Heart left ventricle (tissue), 13 donors: ENCODE data around the gene ANK3.

Source experiments
- CTCF ChIP-seq, 12 donors: fragments of 200-600 bp; sonication (generic) in 4 of 12; IDR thresholded peaks; one replicate each; pipeline versions ENCODE4 v1.5.0 to v1.8.0; 2018 to 2022; ENCODE audit warnings: antibody characterized with exemption in 12 of 12, mild to moderate bottlenecking in 5 of 12
- POLR2A ChIP-seq, 2 donors: fragments of 450-650 bp; IDR thresholded peaks; one replicate each; pipeline ENCODE4 v1.6.1; 2017; ENCODE audit warnings: antibody characterized with exemption in 2 of 2, mild to moderate bottlenecking in 2 of 2, moderate library complexity in 2 of 2
- donor health status: ischemic (EF 13 %, LVEDD 7.1; RV severe dilation, severe dysfunction).
- donor health status: DM: no; HTN: yes; CAD: no.
- donor health status: DM: no; HTN: no; CAD: no.
- donor health status: ischemic (EF 25% LVEDD 6.9; RV normal size, moderate dysfunction).
- donor health status: ischemic (EF 25% LVEDD 5.7; RV mildly dilated, moderate dysfunction).
- donor health status: ischemic (EF 35%, LVEDD 5.7; RV mildly dilated, moderate dysfunction).
- donor health status: nonischemic (EF 11% LVEDD 7.7; RV severe dilation, severe dysfunction).
- donor health status: DM: yes; HTN: yes; CAD: no.
- donor health status: PGD.
- donor health status: ischemic (EF 29% LVEDD 5.4; RV normal size, mild dysfunction).
- donor health status: nonischemic (EF 23%, LVEDD 6.1; RV moderate dilation, normal function).

- TF ChIP-seq CTCF (IDR thresholded peaks at IDR 0.05) = no peak
- no peak for TF ChIP-seq POLR2A (IDR thresholded peaks at IDR 0.05)
Observed at GRCh38 chr10:60276232-60276631, 113.4 kb downstream of the ANK3 start.
